HEK293T (cell line): Measurements from ENCODE around the gene ACSS3.
"Not testable (repeated sequence)": the region's sequence is repeated elsewhere in the genome, so short reads cannot be mapped to it uniquely, and the experiment has no call there.

ENCODE experiments used
- CTCF ChIA-PET: fragments of 350-600 bp; formaldehyde crosslinking; extraction: SDS; loops from one replicate; lab custom pipeline; 2021; ENCODE audit warnings: antibody characterized with exemption, inconsistent platforms; lab: Yijun Ruan, JAX
- POLR2A ChIA-PET: fragments of 350-600 bp; formaldehyde crosslinking; extraction: SDS; loops from one replicate; lab custom pipeline; 2020; ENCODE audit warnings: antibody characterized with exemption, inconsistent platforms; lab: Yijun Ruan, JAX
- DNase-seq: peaks from one replicate; pipeline ENCODE4 v3.0.0; 2012; ENCODE audit warnings: mixed read lengths; ENCODE audit errors: extremely low spot score
- ARNT ChIP-seq: fragments of 450-650 bp; IDR thresholded peaks from 2 replicates; pipeline ENCODE4 v1.6.1; 2017; ENCODE audit warnings: mild to moderate bottlenecking
- BHLHE40 ChIP-seq: fragments of 450-650 bp; IDR thresholded peaks from 2 replicates; pipeline ENCODE4 v1.6.1; 2016; ENCODE audit warnings: mild to moderate bottlenecking, moderate library complexity, borderline replicate concordance
- CTBP1 ChIP-seq: fragments of 450-650 bp; IDR thresholded peaks from 2 replicates; pipeline ENCODE4 v1.6.1; 2016; ENCODE audit warnings: borderline replicate concordance
- ELF4 ChIP-seq: fragments of 450-650 bp; IDR thresholded peaks from 2 replicates; pipeline ENCODE4 v1.6.1; 2017; ENCODE audit warnings: antibody characterized with exemption
- FOXA1 ChIP-seq: fragments of 450-650 bp; IDR thresholded peaks from 2 replicates; pipeline ENCODE4 v1.6.1; 2016; ENCODE audit warnings: mild to moderate bottlenecking
- FOXK2 ChIP-seq: fragments of 450-650 bp; IDR thresholded peaks from 2 replicates; pipeline ENCODE4 v1.6.1; 2016; ENCODE audit warnings: mild to moderate bottlenecking
- FOXM1 ChIP-seq: fragments of 450-650 bp; IDR thresholded peaks from 2 replicates; pipeline ENCODE4 v1.6.1; 2017; ENCODE audit warnings: mild to moderate bottlenecking, borderline replicate concordance
- HDGF ChIP-seq: fragments of 450-650 bp; IDR thresholded peaks from 2 replicates; pipeline ENCODE4 v1.6.1; 2017; ENCODE audit warnings: antibody characterized with exemption, borderline replicate concordance
- L3MBTL2 ChIP-seq: fragments of 450-650 bp; conservative IDR thresholded peaks from 2 replicates; pipeline ENCODE4 v1.6.1; 2016; ENCODE audit warnings: mild to moderate bottlenecking
- LEF1 ChIP-seq: fragments of 450-650 bp; IDR thresholded peaks from 2 replicates; pipeline ENCODE4 v1.6.1; 2017; ENCODE audit warnings: mild to moderate bottlenecking, borderline replicate concordance
- NFRKB ChIP-seq: fragments of 450-650 bp; IDR thresholded peaks from 2 replicates; pipeline ENCODE4 v1.6.1; 2016; ENCODE audit warnings: mild to moderate bottlenecking, moderate library complexity
- PKNOX1 ChIP-seq: fragments of 450-650 bp; IDR thresholded peaks from 2 replicates; pipeline ENCODE4 v1.6.1; 2016
- SP1 ChIP-seq: fragments of 450-650 bp; IDR thresholded peaks from 2 replicates; pipeline ENCODE4 v1.6.1; 2017
- SUZ12 ChIP-seq: fragments of 450-650 bp; IDR thresholded peaks from 2 replicates; pipeline ENCODE4 v1.6.1; 2016; ENCODE audit warnings: mild to moderate bottlenecking
- TARDBP ChIP-seq: fragments of 450-650 bp; IDR thresholded peaks from 2 replicates; pipeline ENCODE4 v1.6.1; 2016
- ZNF384 ChIP-seq: fragments of 450-650 bp; IDR thresholded peaks from 2 replicates; pipeline ENCODE4 v1.6.1; 2016

The ACSS3 gene

GRCh38 chr12:81176796-81177195 lies 98.9 kb downstream of the ACSS3 start:
- POLR2A ChIA-PET, result no interaction called here
- TF ChIP-seq FOXM1 (no peak), L3MBTL2 (no peak), ARNT (no peak), PKNOX1 (no peak), CTBP1 (no peak), LEF1 (no peak)
- no peak for DNase-seq
- CTCF ChIA-PET, result no interaction called here

- no peak for DNase-seq
- POLR2A ChIA-PET, result no interaction called here
- CTCF ChIA-PET, result no interaction called here
- TF ChIP-seq L3MBTL2, result no peak
- 0 out of 2 replicates have a peak, but pooled peaks have one; percentile 22 for TF ChIP-seq ZNF384
These were observed 103.8 kb downstream of the ACSS3 start for GRCh38 chr12:81181691-81182090.

- ChIA-PET CTCF (no interaction called here), POLR2A (no interaction called here)
- DNase-seq, result no peak
- TF ChIP-seq ARNT (no peak), ELF4 (no peak), FOXK2 (no peak), SP1 (no peak), SUZ12 (no peak), LEF1 (no peak), BHLHE40 (no peak), FOXM1 (no peak), NFRKB (no peak), ZNF384 (no peak), L3MBTL2 (no peak), CTBP1 (no peak), HDGF (no peak), FOXA1 (no peak), PKNOX1 (no peak), TARDBP (no peak)
These were observed 109.8 kb downstream of the ACSS3 start for GRCh38 chr12:81187686-81188085.

- no peak for TF ChIP-seq FOXK2
- no peak for TF ChIP-seq FOXA1
- no peak for TF ChIP-seq L3MBTL2
- TF ChIP-seq SP1, result no peak
- TF ChIP-seq HDGF, result no peak
- TF ChIP-seq ZNF384, result no peak
- no peak for TF ChIP-seq LEF1
- TF ChIP-seq TARDBP, result no peak
- no peak for DNase-seq
- ChIA-PET POLR2A (no interaction called here), CTCF (no interaction called here)
These were observed 118.7 kb downstream of the ACSS3 start for GRCh38 chr12:81196595-81196994.

GRCh38 chr12:81200561-81200960 lies 122.7 kb downstream of the ACSS3 start:
- POLR2A ChIA-PET, result not testable (repeated sequence)
- CTCF ChIA-PET, result interaction anchor here (0.7 kb wide), 1 partner anchor 57 kb away, joined by 3 read pairs; no protein-coding TSS in a partner anchor

GRCh38 chr12:81203671-81204204 lies 125.9 kb downstream of the ACSS3 start:
- ChIA-PET POLR2A (no interaction called here), CTCF (no interaction called here)
- TF ChIP-seq NFRKB (no peak), FOXA1 (no peak), LEF1 (no peak), BHLHE40 (no peak), L3MBTL2 (no peak), FOXM1 (no peak), TARDBP (no peak), PKNOX1 (no peak), ZNF384 (no peak)
- DNase-seq, result no peak

More at GRCh38 chr12:81200561-81200960, 122.7 kb downstream of the ACSS3 start:
- not testable (repeated sequence) for DNase-seq

- TF ChIP-seq SUZ12, result no peak
- no peak for TF ChIP-seq PKNOX1
- TF ChIP-seq TARDBP, result no peak
- no peak for TF ChIP-seq SP1
- TF ChIP-seq ZNF384, result no peak
- no peak for TF ChIP-seq NFRKB
- TF ChIP-seq FOXM1, result no peak
- no peak for TF ChIP-seq ELF4
- no peak for TF ChIP-seq ARNT
- no peak for TF ChIP-seq BHLHE40
- TF ChIP-seq L3MBTL2, result no peak
- TF ChIP-seq HDGF, result no peak
- no peak for TF ChIP-seq FOXA1
- ChIA-PET POLR2A (no interaction called here), CTCF (no interaction called here)
- DNase-seq, result no peak
These were observed 127.5 kb downstream of the ACSS3 start for GRCh38 chr12:81205416-81205815.
